ENCODE measurements around the gene FABP2.

- no peak for TF ChIP-seq CTCF (IDR thresholded peaks at IDR 0.05)
- TF ChIP-seq POLR2A (IDR thresholded peaks at IDR 0.05) = no peak
Measured at GRCh38 chr4:119290598-119290997, 31.3 kb downstream of the FABP2 start.

All from testis (tissue), 2 donors.